Measurements from ENCODE around the gene PCOLCE2. TPM values are rescaled to one million over a fixed set of nuclear protein-coding genes. Genes with fewer than 3 reads are reported as not detected.

The PCOLCE2 gene
- total RNA-seq, 1 donor from 2014 or later = 3.8 TPM

DNA sequence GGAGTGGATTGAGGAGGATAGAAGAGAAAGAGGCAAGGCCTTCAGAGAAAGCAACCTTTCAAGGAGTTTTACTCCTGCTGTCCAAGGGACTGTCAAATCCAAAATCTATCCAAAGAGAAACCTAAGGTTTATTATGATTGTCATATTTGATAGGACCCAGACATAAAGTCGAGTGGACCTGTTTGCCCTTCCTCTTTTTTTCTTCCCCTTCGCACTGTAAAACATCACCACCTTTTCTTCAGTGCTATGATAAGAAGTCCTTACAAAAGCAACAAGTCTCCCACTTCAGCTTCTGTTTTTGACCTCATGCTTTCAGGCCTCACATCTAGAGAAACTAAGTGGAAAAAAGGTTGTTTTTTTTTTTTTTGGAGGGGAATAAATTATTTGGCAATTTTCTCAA is 92.1 kb downstream of the PCOLCE2 start:
- Mint-ChIP-seq H3K4me3 (ENCODE audit: unreplicated experiment) (no peak overlapping the region), H3K4me1 (ENCODE audit: unreplicated experiment) (no peaks in the 10 kb centered on the region), H3K27me3 (ENCODE audit: unreplicated experiment) (no peaks in the 10 kb centered on the region), H3K36me3 (ENCODE audit: unreplicated experiment) (peaks cover 18% of the 10 kb centered on the region), H3K9me3 (ENCODE audit: unreplicated experiment) (no peaks in the 10 kb centered on the region), H3K27ac (ENCODE audit: unreplicated experiment) (no peak overlapping the region)
- TF ChIP-seq, protein P1, sequence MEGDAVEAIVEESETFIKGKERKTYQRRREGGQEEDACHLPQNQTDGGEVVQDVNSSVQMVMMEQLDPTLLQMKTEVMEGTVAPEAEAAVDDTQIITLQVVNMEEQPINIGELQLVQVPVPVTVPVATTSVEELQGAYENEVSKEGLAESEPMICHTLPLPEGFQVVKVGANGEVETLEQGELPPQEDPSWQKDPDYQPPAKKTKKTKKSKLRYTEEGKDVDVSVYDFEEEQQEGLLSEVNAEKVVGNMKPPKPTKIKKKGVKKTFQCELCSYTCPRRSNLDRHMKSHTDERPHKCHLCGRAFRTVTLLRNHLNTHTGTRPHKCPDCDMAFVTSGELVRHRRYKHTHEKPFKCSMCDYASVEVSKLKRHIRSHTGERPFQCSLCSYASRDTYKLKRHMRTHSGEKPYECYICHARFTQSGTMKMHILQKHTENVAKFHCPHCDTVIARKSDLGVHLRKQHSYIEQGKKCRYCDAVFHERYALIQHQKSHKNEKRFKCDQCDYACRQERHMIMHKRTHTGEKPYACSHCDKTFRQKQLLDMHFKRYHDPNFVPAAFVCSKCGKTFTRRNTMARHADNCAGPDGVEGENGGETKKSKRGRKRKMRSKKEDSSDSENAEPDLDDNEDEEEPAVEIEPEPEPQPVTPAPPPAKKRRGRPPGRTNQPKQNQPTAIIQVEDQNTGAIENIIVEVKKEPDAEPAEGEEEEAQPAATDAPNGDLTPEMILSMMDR (IDR thresholded peaks at IDR 0.05) = no peak
- DNase-seq (ENCODE audit: extremely low spot score, unreplicated experiment) = no peak

DNA sequence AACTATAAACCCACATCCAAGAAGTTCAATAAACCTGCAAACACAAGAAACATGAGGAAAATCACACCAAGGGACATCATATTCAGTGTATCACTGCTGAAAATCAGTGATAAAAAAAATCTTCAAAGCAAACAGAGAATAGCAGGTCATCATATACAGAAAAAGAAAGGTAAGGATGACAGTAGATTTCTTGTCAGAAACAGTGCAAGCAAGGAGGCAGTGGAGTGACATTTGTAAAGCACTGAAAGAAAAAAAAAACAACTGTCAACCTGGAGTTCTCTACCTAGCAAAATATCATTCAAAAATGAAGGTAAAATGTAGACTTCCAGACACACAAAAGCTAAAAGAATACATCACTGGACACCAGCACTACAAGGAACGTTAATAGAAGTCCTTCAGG is 93.6 kb downstream of the PCOLCE2 start:
- H3K36me3 Mint-ChIP-seq (ENCODE audit: unreplicated experiment) = peaks cover 18% of the 10 kb centered on the region
- TF ChIP-seq, protein P1 (IDR thresholded peaks at IDR 0.05) = no peak
- H3K4me3 Mint-ChIP-seq (ENCODE audit: unreplicated experiment) = no peak overlapping the region
- no peaks in the 10 kb centered on the region for H3K4me1 Mint-ChIP-seq (ENCODE audit: unreplicated experiment)
- no peak for DNase-seq (ENCODE audit: extremely low spot score, unreplicated experiment)
- H3K27me3 Mint-ChIP-seq (ENCODE audit: unreplicated experiment) = no peaks in the 10 kb centered on the region
- no peaks in the 10 kb centered on the region for H3K9me3 Mint-ChIP-seq (ENCODE audit: unreplicated experiment)
- no peak overlapping the region for H3K27ac Mint-ChIP-seq (ENCODE audit: unreplicated experiment)

DNA sequence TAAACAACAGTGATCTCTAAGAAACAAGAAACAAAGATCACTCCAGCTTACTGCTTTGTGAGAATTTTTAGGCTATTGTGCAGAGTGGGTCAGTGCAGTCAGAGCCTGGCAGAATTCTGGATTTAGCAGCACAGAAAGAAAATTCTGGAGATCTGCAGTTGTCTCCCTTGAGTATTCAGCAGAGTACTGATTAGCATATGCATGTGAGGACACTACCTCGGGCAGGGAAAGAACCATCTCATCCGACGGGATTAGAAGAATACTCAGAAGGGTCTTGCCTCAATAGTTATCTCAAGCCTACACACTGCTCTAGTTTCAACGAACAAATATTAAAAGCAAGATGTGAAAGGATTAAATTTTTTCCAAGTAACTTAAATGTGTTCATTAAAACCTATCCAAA is 94.4 kb downstream of the PCOLCE2 start:
- no peaks in the 10 kb centered on the region for H3K27me3 Mint-ChIP-seq (ENCODE audit: unreplicated experiment)
- H3K36me3 Mint-ChIP-seq (ENCODE audit: unreplicated experiment) = peaks cover 18% of the 10 kb centered on the region
- no peak overlapping the region for H3K27ac Mint-ChIP-seq (ENCODE audit: unreplicated experiment)
- no peak for DNase-seq (ENCODE audit: extremely low spot score, unreplicated experiment)
- TF ChIP-seq, protein P1 (IDR thresholded peaks at IDR 0.05) = no peak
- H3K9me3 Mint-ChIP-seq (ENCODE audit: unreplicated experiment) = no peaks in the 10 kb centered on the region
- H3K4me1 Mint-ChIP-seq (ENCODE audit: unreplicated experiment) = no peaks in the 10 kb centered on the region
- no peak overlapping the region for H3K4me3 Mint-ChIP-seq (ENCODE audit: unreplicated experiment)

DNA sequence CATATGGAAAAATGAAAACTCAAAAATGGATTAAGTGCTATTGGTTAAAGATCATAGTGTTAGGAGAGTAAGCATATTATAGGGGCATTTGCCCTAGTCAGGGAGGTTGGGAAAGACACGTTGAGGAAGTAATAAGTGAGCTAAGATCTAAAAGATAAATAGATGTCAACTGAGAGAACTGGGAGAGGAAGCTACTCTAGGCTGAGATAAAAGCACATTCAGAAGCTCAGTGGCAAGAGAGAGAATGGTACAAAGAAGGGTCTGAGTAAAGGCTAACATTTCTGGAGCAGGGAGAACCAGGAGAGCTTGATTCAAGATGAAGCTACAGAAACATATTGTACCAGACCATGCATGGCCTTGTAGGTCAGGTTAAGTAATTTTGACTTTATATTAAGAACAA is 101.2 kb downstream of the PCOLCE2 start:
- peaks cover 12% of the 10 kb centered on the region for H3K36me3 Mint-ChIP-seq (ENCODE audit: unreplicated experiment)
- no peak overlapping the region for H3K4me3 Mint-ChIP-seq (ENCODE audit: unreplicated experiment)
- H3K27ac Mint-ChIP-seq (ENCODE audit: unreplicated experiment) = no peak overlapping the region
- no peaks in the 10 kb centered on the region for H3K9me3 Mint-ChIP-seq (ENCODE audit: unreplicated experiment)
- DNase-seq (ENCODE audit: extremely low spot score, unreplicated experiment) = no peak
- no peaks in the 10 kb centered on the region for H3K27me3 Mint-ChIP-seq (ENCODE audit: unreplicated experiment)
- TF ChIP-seq, protein P1 (IDR thresholded peaks at IDR 0.05) = no peak
- peaks cover 4% of the 10 kb centered on the region for H3K4me1 Mint-ChIP-seq (ENCODE audit: unreplicated experiment)

DNA sequence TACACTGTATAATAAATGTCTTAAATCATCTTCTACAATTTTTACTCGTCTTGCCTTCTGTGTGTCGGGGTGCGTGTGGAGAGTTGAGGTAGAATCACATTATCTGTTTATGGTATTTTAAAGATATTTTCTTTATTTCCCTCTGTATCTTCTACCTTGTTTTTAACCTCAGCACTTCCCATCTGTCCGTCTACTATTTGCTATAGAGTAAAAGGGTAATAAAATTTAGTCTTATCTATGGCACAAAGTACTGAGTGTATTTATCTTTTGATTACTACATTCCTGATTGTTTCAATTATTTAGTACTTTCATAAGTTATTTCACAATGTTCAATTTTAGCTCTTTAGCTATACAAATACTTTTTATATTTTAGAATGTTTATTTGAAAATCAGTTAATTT is 102.9 kb downstream of the PCOLCE2 start:
- Mint-ChIP-seq H3K36me3 (ENCODE audit: unreplicated experiment) (peaks cover 20% of the 10 kb centered on the region), H3K27me3 (ENCODE audit: unreplicated experiment) (no peaks in the 10 kb centered on the region), H3K4me3 (ENCODE audit: unreplicated experiment) (no peak overlapping the region), H3K9me3 (ENCODE audit: unreplicated experiment) (no peaks in the 10 kb centered on the region), H3K27ac (ENCODE audit: unreplicated experiment) (no peak overlapping the region), H3K4me1 (ENCODE audit: unreplicated experiment) (peaks cover 4% of the 10 kb centered on the region)
- DNase-seq (ENCODE audit: extremely low spot score, unreplicated experiment) = no peak
- TF ChIP-seq, protein P1 (IDR thresholded peaks at IDR 0.05) = no peak

All from osteocyte (in vitro differentiated cells).